ENCODE measurements around the gene GNA12. TPM values are rescaled to one million over a fixed set of nuclear protein-coding genes. Genes with fewer than 3 reads are reported as not detected.

GNA12 gene
- total and polyA plus RNA-seq, 4 donors = 3.7 to 19.0 (median 11.3) TPM

GRCh38 chr7:2759736-2760097 lies 84.4 kb downstream of the GNA12 start:
- Histone ChIP-seq H3K36me3 (ENCODE audit: control insufficient read depth in 4 of 4, insufficient read depth in 3 of 4, low read depth in 1 of 4, low read length in 3 of 4) (peaks cover 0 to 4% (median 0%) of the 10 kb centered on the region in 4 donors), H3K4me3 (ENCODE audit: low read depth in 1 of 3, low read length in 3 of 3) (no peak overlapping the region), H3K9me3 (ENCODE audit: control insufficient read depth in 4 of 4, low read length in 3 of 4) (peaks cover 0 to 2% (median 0%) of the 10 kb centered on the region in 4 donors), H3K27me3 (ENCODE audit: control insufficient read depth in 4 of 4, insufficient read depth in 4 of 4, low read length in 3 of 4) (no peaks in the 10 kb centered on the region), H3K9ac (ENCODE audit: low read depth in 1 of 2, low read length in 2 of 2) (no peak overlapping the region), H3K4me1 (ENCODE audit: control insufficient read depth in 4 of 4, insufficient read depth in 4 of 4, low read length in 3 of 4) (no peaks in the 10 kb centered on the region), H3K27ac (ENCODE audit: low read depth in 1 of 2, low read length in 2 of 2) (peak overlapping the region in 1 of 2 donors; percentile 43)
- 79% methylated on average over 8 of the region's 8 CpGs for WGBS
- TF ChIP-seq RXRA (IDR thresholded peaks at IDR 0.05) (peak; percentile 8 to 40), MAX (IDR thresholded peaks at IDR 0.05) (no peak)
- no peak for DNase-seq (ENCODE audit: low spot score)

GRCh38 chr7:2758673-2759616 lies 85.2 kb downstream of the GNA12 start:
- H3K27ac ChIP-seq (ENCODE audit: low read depth in 1 of 2, low read length in 2 of 2) = peak overlapping the region; percentile 17 to 67
- peaks cover 0 to 2% (median 0%) of the 10 kb centered on the region in 4 donors for H3K9me3 ChIP-seq (ENCODE audit: control insufficient read depth in 4 of 4, low read length in 3 of 4)
- H3K4me1 ChIP-seq (ENCODE audit: control insufficient read depth in 4 of 4, insufficient read depth in 4 of 4, low read length in 3 of 4) = no peaks in the 10 kb centered on the region
- no peak for DNase-seq (ENCODE audit: low spot score)
- H3K9ac ChIP-seq (ENCODE audit: low read depth in 1 of 2, low read length in 2 of 2) = no peak overlapping the region
- no peak for TF ChIP-seq RXRA (IDR thresholded peaks at IDR 0.05)
- TF ChIP-seq GABPA (IDR thresholded peaks at IDR 0.05 in 1 of 2, conservative IDR thresholded peaks at IDR 0.05 in 1 of 2) = no peak
- TF ChIP-seq HNF4G (IDR thresholded peaks at IDR 0.05) = no peak
- TF ChIP-seq, protein P1, sequence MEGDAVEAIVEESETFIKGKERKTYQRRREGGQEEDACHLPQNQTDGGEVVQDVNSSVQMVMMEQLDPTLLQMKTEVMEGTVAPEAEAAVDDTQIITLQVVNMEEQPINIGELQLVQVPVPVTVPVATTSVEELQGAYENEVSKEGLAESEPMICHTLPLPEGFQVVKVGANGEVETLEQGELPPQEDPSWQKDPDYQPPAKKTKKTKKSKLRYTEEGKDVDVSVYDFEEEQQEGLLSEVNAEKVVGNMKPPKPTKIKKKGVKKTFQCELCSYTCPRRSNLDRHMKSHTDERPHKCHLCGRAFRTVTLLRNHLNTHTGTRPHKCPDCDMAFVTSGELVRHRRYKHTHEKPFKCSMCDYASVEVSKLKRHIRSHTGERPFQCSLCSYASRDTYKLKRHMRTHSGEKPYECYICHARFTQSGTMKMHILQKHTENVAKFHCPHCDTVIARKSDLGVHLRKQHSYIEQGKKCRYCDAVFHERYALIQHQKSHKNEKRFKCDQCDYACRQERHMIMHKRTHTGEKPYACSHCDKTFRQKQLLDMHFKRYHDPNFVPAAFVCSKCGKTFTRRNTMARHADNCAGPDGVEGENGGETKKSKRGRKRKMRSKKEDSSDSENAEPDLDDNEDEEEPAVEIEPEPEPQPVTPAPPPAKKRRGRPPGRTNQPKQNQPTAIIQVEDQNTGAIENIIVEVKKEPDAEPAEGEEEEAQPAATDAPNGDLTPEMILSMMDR (IDR thresholded peaks at IDR 0.05; ENCODE audit: low read depth, low read length, missing input control) = no peak
- TF ChIP-seq YY1 (IDR thresholded peaks at IDR 0.05) = no peak
- TF ChIP-seq REST (IDR thresholded peaks at IDR 0.05) = no peak
- no peaks in the 10 kb centered on the region for H3K27me3 ChIP-seq (ENCODE audit: control insufficient read depth in 4 of 4, insufficient read depth in 4 of 4, low read length in 3 of 4)
- H3K36me3 ChIP-seq (ENCODE audit: control insufficient read depth in 4 of 4, insufficient read depth in 3 of 4, low read depth in 1 of 4, low read length in 3 of 4) = peaks cover 0 to 4% (median 0%) of the 10 kb centered on the region in 4 donors
- no peak overlapping the region for H3K4me3 ChIP-seq (ENCODE audit: low read depth in 1 of 3, low read length in 3 of 3)
- 95% methylated on average over 18 of the region's 18 CpGs for whole genome bisulfite sequencing

- no peak for DNase-seq (ENCODE audit: low spot score)
- Histone ChIP-seq H3K9me3 (ENCODE audit: control insufficient read depth in 4 of 4, low read length in 3 of 4) (peaks cover 0 to 2% (median 0%) of the 10 kb centered on the region in 4 donors), H3K4me1 (ENCODE audit: control insufficient read depth in 4 of 4, insufficient read depth in 4 of 4, low read length in 3 of 4) (no peaks in the 10 kb centered on the region), H3K27ac (ENCODE audit: low read depth in 1 of 2, low read length in 2 of 2) (peak overlapping the region; percentile 62 to 67), H3K27me3 (ENCODE audit: control insufficient read depth in 4 of 4, insufficient read depth in 4 of 4, low read length in 3 of 4) (no peaks in the 10 kb centered on the region), H3K9ac (ENCODE audit: low read depth in 1 of 2, low read length in 2 of 2) (no peak overlapping the region), H3K36me3 (ENCODE audit: control insufficient read depth in 4 of 4, insufficient read depth in 3 of 4, low read depth in 1 of 4, low read length in 3 of 4) (peaks cover 0 to 4% (median 0%) of the 10 kb centered on the region in 4 donors), H3K4me3 (ENCODE audit: low read depth in 1 of 3, low read length in 3 of 3) (no peak overlapping the region)
- TF ChIP-seq HNF4A (conservative IDR thresholded peaks at IDR 0.05) (no peak), JUND (IDR thresholded peaks at IDR 0.05) (peak; percentile 85 to 93)
- WGBS = 69% methylated on average over 12 of the region's 12 CpGs
Observed at GRCh38 chr7:2757904-2758672, 86.0 kb downstream of the GNA12 start.

Data from liver (tissue), 9 donors.